ENCODE measurements around the gene DCDC1.

Gene DCDC1

DNA sequence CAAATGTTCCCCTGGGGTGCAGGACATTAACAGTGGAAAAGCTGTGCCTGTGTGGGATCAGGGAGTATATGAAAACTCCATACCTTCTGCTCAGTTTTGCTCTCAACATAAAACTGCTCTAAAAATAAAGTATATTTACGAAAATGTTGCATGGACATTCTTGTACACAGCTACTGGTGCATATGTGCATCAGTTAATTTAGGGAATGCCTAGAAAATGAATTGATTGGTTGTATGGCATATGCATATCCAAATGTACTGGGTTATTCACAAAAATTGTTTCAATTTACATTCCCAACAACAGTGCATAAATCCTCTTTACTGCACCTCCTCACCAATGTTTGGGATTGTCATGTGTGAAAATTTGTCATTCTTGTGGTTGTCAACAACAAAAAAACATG is 532.3 kb downstream of the DCDC1 start:
- TF ChIP-seq, protein P1, sequence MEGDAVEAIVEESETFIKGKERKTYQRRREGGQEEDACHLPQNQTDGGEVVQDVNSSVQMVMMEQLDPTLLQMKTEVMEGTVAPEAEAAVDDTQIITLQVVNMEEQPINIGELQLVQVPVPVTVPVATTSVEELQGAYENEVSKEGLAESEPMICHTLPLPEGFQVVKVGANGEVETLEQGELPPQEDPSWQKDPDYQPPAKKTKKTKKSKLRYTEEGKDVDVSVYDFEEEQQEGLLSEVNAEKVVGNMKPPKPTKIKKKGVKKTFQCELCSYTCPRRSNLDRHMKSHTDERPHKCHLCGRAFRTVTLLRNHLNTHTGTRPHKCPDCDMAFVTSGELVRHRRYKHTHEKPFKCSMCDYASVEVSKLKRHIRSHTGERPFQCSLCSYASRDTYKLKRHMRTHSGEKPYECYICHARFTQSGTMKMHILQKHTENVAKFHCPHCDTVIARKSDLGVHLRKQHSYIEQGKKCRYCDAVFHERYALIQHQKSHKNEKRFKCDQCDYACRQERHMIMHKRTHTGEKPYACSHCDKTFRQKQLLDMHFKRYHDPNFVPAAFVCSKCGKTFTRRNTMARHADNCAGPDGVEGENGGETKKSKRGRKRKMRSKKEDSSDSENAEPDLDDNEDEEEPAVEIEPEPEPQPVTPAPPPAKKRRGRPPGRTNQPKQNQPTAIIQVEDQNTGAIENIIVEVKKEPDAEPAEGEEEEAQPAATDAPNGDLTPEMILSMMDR (IDR thresholded peaks at IDR 0.05; ENCODE audit: borderline replicate concordance, insufficient read depth, low read depth, low read length), result no peak
- H3K4me3 ChIP-seq (ENCODE audit: low read depth, low read length), result no peak overlapping the region

DNA sequence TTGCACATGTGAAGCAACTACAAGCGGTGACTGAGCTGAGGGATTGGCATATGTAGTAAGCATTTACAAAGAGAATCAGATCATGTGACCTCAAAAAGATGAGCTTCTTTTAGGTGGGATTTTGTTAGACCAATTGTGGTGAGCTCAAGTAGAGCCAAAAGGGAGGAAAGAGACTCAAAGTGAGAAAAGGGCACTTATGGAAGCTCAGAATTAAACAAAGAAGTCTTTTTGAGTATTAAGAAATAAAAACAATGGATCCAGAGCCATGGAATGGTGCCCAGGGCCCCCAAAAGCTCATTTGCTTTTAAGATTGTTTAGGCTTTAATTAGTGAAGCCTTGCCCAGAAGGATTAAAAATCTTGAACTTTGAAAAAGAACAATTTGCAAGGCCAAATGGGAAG is 536.7 kb downstream of the DCDC1 start:
- TF ChIP-seq, protein P1 (IDR thresholded peaks at IDR 0.05; ENCODE audit: borderline replicate concordance, insufficient read depth, low read depth, low read length), result no peak
- no peak overlapping the region for H3K4me3 ChIP-seq (ENCODE audit: low read depth, low read length)

DNA sequence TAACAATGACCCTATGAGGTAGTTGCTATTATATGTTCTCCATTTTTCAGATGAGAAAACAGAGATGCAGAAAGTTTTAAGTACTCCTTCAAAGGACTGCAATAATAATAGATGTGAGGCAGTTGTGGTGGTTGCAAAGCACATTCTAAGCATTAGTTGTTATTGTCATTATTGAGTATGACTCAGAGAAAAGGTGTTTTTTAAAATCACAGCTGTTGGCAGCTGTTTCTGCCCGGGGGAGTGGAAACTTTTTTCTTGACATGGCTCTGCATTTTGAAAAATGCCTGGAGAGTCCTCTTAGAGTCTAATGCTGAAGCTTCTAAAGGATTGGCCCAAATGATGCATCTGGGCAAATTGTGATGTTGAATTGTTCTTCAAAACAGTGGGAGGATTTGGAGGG is 538.9 kb downstream of the DCDC1 start:
- H3K4me3 ChIP-seq (ENCODE audit: low read depth, low read length), result no peak overlapping the region
- TF ChIP-seq, protein P1 (IDR thresholded peaks at IDR 0.05; ENCODE audit: borderline replicate concordance, insufficient read depth, low read depth, low read length), result no peak

DNA sequence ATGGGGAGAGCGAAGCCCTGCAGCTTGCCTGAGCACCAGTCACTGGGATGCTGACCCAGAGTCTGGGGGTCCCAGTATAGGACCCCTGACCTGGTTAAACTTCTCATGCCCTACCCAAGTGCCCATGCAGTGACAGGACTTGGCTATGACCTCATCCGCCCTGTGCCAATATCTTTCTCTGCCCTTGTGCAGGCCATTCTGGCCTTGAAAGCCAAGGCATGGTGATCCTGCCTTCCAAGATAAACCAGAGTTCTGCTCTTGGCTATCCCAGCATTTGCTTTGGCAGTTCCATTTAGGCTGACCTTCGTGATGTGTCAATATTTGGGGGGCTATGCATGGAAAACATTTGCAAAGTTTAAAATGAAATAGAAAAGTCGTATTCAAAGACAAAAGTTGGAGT is 542.6 kb downstream of the DCDC1 start:
- TF ChIP-seq, protein P1 (IDR thresholded peaks at IDR 0.05; ENCODE audit: borderline replicate concordance, insufficient read depth, low read depth, low read length), result no peak
- no peak overlapping the region for H3K4me3 ChIP-seq (ENCODE audit: low read depth, low read length)

DNA sequence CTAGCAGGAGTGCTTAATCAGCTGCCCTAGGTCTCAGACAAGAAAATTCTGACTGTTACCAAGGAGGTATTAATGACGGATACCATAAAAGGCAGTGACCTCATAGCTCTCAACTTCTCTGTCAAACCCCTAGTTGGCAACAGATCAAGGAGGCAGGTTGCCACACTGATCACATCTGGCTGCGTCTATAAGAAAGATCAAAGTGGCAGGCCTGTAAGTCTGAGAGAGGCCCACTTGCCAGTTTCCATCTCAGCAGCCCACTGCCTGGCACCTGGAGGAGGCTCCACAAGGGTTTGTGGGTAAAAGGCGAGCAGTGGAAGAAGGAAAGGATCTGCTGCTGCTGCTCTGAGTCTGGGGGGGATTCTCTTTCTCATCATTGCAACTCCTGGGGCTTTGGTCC is 543.8 kb downstream of the DCDC1 start:
- TF ChIP-seq, protein P1 (IDR thresholded peaks at IDR 0.05; ENCODE audit: borderline replicate concordance, insufficient read depth, low read depth, low read length), result no peak
- H3K4me3 ChIP-seq (ENCODE audit: low read depth, low read length), result no peak overlapping the region

DNA sequence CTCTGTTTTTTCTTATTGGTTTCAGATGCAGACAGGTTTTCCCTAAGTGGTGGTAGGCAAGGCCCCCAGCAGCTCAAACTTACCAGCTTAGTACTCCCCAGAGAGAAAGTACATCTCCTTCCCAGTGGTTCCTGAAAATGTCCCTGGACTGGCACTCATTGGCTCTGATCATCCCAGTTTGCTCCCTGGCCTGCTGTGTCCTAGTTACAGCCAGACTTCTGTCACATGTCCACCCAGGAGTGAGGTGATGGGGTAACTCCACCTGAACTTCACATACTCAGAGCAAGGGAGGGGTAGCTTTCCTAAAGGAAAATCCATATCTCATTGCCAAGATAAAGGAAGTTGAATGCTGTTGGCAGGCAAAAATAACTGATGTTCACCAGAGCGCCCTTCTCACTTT is 546.4 kb downstream of the DCDC1 start:
- TF ChIP-seq, protein P1 (IDR thresholded peaks at IDR 0.05; ENCODE audit: borderline replicate concordance, insufficient read depth, low read depth, low read length), result no peak
- no peak overlapping the region for H3K4me3 ChIP-seq (ENCODE audit: low read depth, low read length)

DNA sequence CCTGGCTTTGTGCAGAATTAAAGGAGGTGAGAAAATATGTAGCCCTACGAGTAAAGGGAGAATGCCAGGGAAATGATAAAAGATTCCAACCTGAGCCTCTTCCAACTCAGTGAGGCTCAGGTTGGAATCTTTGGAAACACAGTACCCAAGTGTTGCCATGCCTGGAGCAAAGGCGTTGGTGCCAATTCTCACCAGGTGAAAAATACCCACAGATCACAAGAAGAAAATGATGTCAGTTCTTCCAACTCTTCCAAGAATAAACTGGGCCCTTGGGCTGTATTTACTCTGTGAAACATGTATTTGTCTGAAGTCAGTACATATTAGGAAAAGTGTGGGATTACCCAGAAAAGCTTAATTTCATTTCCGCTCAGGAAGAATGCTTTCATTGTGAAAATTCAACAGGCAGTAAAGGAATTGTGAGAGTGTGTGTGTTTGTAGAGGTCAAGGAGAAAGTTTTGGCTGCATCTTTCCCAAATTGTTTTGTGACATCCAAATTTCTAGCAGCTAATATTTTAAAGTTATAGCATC is 548.0 kb downstream of the DCDC1 start:
- H3K4me3 ChIP-seq (ENCODE audit: low read depth, low read length), result no peak overlapping the region
- TF ChIP-seq, protein P1 (IDR thresholded peaks at IDR 0.05; ENCODE audit: borderline replicate concordance, insufficient read depth, low read depth, low read length), result no peak
